DMS153 (cell line): Measurements from ENCODE around the gene TTLL11.

Experiments
- DNase-seq: peaks from one replicate; lab custom pipeline; 2025; lab: John Stamatoyannopoulos, UW

Gene TTLL11

DNA sequence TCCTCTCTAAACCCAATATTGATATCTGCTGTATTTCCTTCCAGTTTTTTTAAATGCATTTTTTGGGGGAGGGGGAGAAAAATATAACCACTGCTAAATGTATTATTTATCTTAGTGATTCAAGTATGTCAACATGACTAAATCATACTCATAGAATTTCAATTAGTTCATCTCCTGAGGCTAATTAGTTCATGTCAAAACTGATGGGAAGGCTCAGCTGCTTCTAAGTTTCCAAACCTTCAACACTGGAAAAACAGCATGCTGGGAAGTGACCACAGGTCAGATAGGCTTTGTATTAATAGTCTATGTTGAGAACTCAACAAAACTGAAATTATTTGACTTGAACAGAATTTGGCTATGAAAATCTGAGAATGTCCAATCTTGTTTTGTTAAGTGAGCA is 118.7 kb downstream of the TTLL11 start:
- DNase-seq: no peak

DNA sequence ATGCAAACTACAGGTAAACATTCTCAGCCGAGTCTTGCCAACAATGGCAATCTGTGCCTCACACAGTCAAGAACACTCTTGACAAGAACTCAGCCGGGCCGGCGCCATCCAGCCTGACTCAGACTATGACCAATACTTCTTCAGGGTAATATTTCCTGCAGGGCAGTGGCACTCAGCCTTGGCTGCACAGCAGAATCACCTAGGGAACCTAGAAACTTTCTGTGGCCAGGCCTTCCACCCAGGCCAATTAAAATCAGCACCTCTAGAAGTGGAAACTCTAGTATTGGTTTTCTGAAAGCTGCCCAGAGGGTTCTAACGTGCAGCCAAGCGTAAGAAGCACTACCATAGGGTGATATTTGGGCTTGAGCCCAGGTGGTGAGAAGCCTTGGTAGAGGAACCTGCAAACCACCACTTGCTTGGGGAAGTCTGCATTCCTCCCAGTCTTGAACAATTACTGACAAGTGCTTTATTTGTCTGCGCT is 120.6 kb downstream of the TTLL11 start:
- peak; percentile 20 for DNase-seq

DNA sequence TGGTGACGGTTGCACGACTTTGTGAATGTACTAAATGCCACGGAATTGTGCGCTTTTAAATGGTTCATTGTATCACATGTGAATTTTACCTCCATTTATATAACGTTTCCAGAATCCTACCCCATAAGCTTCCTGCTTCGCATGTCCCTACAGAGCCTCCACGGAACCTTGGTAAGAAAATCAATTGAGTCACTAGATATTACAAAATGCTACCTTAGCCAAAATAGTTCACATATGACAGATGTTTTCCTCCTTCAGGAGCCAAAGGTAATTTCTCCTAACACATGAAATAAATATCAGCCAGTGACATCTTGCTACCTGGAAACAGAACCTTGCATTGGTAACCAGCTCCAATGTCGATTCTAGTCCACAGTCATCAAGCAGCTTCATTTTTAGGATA is 125.1 kb downstream of the TTLL11 start:
- DNase-seq: no peak

DNA sequence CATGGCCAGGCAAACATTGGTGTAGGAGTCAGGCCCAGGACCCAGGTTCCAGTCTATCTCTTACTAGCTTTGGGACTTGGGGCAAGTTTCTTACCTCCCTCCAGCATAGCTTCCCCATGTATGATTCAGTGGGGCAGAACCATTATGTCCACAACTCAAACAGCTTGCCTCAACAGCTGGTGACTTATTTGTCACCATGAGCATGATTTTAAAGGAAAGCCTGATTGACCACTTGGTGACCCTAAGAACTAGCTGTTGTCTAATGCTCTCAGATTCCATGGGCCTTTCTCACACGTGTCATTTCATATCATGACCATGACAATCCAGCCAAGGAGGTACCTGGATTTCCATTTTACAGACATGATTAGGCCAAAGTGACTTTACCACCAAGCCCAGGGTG is 126.4 kb downstream of the TTLL11 start:
- DNase-seq: no peak

DNA sequence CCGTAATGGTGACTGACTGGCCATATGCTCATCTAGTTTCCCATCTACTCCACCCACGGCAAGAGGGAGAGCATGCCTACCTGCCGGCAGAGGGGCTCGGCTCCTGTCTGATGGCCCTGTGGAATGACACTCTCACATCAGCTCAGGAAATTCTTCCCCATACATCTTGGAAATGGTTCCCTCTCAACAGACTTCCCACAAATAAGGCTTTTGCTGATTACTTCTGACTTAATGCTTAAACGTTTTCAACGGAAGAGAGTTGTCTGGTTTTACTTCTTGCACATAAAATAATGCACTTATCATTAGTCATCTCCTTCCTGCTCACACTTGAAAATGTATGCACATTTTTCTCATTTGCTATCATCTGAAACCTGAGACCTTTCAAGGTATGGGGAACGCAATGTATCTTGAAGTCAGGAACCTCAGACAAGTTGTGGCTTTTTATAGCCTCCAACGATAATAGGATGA is 129.5 kb downstream of the TTLL11 start:
- no peak for DNase-seq

DNA sequence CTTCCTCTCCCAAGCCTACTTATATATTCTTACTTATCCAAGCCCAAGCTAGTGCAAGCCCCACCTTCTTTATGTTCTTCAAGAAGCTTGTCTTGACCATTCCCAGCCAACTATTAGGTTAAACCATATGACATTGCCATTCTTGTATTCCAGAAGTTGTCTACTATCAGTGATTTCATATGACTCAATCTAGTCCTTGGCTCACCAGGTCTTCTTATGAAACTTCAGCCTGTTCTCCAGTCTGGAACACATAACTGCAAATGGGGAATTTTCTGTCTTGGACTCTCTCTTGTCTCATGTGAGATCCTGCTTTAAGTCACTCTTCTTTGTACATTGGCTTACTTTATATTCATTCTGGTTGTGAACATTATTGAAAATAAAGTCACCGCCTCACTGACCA is 130.7 kb downstream of the TTLL11 start:
- no peak for DNase-seq

DNA sequence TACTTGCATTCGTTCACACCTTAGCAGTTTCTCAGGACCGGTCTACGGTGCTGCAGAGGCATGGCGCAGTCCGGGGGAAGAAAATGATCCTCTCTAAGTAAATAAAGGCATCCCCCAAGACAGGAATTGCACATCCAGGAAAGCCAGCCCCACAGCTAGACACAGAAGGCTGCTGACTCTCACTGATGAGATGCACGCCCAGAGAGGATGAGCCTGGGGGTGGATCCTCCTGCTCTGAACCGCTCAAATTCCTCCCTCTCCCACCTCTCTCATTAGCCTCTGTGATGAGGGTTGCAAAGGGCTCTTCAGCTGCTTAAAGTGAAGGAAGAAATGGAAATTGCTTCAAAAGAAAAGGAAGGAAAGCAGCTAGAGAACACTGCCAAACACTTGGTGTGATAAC is 132.4 kb downstream of the TTLL11 start:
- no peak for DNase-seq

DNA sequence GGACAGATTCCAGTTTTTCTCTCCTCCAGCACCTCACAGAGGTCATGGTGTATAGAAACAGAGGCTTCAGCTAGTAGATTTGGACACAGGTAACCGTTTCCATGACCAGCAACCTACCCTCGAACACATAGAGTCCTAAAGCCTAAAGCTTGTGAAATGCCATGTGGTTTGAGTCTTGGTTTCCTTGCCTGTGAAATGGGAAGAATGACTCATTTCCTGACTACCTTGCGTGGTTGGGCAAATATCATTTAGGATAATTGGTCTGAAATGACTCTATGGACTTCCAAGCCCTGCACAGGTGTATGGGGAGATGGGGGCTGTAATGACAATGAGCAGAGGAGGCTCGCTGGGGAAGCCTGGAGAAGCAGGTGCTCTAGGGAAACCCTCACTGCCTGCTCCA is 134.6 kb downstream of the TTLL11 start:
- DNase-seq: no peak

DNA sequence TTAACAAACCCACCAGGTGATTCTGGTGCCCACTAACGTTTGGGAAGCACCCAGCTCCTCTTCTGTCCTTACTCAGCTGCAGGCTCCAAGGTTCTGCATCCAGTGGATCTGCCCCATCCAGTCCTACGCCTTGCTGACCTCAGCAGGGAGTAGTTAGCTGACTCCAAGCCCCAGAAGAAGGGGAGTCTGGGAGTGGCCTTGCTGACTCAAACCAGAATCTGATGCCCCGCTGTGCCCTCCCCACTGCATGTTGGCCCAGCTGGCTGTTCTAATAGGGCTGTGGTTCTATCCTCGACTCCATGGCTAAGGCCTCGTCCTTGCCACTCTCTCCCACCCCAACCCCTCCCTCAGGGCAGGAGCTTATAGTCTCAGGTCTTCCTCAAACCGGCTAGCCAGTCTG is 136.3 kb downstream of the TTLL11 start:
- no peak for DNase-seq

DNA sequence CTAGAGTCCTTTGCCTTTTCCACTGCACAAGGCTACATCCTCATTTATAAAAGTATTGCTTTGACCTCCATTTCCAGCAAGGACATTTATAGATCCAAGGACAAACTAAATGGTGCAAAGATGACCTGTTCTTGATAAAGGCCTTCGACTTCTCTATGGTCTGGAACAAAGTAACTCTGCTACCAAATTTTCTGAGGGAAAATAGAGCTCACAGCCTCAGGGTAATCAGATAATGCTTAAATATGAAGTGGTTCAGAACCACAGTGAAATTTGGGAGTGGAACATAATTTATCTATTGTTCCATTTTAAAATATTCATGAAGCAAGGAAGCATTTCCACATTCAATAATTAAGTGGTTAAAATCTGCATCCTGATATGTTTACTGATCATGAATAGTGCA is 137.5 kb downstream of the TTLL11 start:
- no peak for DNase-seq

DNA sequence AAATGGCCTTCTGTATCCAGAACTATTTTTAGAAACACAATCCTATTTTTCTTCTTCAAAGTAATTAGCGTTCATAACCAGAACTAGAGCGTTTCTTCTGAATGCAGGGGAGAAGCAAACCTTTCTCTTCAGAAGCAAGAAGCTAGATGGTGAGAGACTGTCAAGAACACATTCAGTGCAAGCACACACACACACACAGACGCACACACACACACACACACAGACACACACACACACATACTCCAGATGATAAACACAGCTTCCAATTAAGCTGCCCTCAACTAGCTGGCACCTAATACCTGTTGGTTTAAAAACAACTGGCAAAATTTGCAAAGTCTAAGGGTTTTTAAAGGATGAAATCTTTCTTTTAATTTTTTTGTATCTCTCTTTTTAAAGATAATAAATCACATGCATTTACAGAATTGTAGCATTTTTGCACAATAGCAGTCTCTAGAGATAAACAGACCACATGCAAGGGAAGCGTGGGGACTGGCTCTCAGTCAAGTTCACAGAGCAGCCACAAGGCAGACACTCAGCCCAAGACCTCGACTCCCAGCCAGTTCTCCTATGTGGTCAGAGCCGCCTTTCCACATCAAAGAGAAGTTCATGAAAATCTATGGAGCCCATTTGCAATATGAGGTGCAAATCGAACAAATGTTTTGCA is 138.5 kb downstream of the TTLL11 start:
- DNase-seq: no peak

DNA sequence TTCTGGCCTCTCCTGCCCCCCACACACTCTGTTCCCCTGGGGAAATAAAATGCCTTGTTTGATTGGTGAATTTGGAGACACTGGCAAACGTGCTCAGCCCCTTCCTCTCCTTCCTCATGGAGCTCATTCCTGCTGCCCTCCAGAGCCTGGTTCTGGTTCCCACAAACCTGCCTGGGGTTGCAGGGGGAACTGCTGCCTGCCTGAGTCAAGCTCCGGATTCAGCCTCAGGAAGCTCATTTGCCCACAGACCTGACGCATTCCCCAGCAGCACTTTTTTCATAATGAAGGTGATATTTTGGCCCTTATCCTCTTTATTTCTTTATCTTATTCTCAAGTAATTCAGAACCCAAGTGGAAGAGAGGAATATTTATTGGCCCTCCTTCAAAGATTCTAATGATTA is 140.5 kb downstream of the TTLL11 start:
- DNase-seq: no peak

DNA sequence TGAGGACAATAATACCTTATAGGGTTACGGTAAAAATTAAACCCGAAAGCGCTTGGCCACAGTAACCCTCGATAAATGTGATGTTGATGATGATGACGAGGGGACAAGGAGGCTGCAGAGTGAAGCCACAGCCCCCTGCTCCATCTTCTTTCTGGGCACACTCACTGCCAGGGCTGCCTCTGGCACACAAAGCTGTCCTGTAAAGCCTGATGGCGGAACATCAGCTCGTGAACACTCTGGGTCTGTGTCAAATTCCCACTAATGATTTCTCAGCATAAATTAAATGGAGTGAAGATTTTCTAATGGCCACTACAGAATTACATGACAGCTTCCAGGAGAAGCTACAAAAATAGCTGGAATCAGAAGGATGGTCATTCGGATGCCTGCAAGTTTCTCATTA is 142.2 kb downstream of the TTLL11 start:
- no peak for DNase-seq

DNA sequence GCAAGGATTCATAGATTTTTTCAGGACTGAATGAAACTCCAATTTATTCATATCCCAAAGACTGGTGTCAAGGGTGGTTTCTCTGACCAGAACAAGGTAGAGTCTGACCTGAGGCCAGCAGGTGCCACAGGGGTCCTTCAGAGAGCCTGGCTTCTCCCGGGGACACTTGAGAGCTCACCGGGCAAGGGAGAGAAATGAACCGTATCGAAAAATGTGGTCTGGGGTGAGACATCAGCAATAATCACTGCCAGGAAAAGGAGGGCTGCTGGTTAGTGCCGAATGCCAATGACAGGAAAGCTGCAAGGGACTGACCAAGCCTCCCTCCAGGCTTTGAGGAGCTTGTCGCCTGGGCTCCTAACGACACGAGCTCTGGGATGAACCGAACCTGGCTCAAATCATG is 142.7 kb downstream of the TTLL11 start:
- DNase-seq: no peak

DNA sequence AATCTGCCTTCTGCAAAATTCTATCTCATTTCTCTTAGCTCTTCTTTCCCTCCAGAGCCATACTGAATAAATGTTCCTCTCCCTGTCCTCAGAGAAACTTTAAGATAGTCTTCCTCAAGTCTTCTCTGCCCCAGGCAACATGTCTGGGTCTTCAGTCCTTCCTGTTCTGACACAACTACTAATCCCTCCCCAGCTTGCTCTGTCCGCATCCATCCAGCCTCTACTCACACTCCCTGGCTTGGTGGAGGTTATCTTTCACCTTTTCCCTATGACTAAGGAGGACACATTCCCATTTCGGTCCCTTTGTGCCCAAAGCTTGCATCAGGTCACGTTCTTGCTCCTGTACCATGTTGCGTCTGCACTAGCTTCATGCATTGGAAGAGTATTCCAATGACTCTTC is 143.3 kb downstream of the TTLL11 start:
- no peak for DNase-seq

DNA sequence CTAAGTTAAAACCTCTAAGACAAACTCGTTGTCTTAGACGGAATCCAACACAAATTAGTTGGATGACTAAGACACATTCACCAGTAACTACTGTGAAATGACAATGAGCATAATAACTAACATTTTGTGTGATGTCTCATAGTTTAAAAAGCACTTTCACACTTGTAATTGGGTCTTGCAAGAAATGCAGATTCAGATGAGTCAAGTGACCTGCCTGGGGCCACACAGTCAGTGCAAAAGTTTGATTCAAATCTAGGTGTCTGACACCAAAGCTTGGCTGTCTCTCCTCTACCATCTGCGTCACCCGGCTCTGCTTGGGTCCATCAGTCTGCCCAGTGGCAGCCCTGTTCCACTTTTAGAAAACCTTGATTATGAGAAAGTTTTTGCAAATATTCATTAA is 143.7 kb downstream of the TTLL11 start:
- no peak for DNase-seq

DNA sequence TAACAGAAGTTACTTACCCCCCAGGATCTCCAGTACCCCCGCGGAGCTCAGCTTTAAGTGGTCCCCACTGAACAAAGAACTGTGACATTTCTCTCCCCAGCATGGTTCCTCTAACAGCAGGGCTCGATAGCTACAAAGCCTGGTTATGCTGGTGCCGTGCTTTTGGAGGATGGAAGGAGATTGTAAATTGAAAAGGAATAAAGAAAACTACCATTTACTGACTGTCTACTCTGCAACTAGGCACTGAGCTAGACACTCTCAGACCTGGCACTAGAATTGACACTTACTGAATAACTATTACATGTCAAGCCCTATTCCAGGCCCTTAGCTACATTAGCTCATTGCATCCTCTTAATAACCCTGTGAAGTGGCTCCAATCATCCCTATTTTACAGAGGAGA is 145.3 kb downstream of the TTLL11 start:
- no peak for DNase-seq

DNA sequence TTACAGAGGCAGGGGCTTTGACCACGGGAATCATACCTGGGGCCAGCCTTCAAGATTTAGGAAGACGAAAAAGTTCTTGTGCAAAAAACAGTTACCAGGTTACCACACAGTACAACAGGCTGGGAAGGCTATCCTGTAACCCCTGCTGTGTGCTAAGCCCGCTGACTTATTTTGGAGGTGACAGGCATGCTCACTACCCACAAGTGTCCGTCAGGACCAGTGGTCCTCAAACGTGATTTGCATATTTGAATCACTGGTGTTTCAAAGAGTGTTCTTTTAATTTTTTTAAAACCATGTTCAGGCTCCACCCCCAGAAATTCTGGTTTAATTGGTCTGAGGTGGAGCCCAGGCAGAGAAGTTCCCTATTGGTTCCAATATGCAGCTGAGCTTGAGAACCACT is 146.6 kb downstream of the TTLL11 start:
- DNase-seq: no peak

DNA sequence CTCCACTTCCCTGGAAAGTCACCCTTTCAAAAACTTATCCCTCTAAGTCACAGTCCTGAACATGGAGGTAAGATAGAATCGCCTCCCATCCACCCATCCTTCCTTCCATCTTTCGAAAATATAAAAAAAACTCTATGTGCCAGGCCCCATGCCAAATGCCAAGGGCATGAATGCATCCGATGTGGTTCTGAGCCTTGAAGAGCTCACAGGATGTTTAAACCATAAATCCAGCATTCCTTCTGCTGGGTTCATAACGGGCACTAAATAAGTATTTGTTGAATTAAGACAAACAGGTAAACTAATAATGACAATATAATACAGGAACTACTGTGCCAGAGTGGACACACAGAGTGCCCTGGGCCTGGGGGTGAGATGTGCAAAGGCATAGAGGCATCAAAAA is 147.3 kb downstream of the TTLL11 start:
- DNase-seq: no peak

DNA sequence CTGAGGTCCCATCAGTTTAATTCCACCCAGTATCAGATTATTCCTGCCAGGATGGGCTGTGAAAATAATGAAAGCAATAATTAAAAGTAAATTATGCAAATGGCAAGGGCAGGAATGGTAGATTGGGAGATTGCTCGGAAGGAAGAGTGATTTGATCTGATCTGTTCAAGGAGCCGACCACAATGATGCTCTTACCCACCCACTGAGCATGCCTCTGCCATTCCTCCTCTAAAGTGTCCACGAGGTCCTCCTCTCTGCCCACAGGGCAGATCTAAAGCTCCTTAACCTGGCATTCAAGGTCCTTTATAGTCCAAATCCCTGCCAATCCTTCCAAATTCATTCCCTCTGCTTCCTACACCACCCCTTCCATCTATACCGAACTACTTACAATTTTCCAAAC is 147.8 kb downstream of the TTLL11 start:
- DNase-seq: no peak

DNA sequence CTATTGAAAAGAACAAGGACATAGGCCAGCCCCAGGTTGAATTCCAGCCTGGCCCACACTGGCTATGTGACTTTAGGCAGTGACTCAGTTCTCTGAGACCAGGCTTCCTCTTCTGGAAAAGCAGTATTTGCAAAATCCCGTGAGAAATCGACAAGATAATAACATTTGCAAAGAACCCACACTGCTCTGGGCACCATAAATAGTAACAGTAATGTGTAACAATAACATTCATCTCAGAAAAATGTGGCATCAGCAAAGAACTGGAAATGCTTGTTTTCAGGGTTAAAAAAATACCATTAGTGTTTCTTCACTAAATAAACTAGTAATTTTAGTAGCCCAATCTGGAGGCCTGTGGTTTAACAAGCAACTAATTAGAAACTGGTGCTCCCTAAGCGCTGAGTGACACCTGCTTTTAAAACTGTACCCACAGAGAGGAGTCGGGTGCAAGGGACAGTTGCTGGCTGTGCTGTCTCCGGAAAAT is 148.4 kb downstream of the TTLL11 start:
- no peak for DNase-seq

DNA sequence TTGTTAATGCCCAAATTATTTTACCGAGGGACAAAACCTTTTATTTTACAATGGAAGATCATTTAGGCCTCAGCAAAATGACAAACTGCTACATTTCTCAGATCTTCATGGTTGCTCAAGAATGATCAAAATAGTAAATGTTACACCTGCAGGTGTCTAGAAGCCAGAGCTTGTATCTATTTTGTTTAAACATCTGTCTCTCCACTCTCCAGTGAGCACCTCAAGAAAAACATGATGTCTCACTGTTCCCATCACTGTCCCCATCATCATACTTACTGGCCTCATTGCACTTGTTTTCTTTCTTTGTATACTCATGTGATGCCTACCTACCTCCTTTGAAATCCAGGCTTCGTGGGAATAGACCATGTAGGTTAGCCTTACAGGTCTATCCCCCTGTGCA is 149.6 kb downstream of the TTLL11 start:
- DNase-seq: no peak

DNA sequence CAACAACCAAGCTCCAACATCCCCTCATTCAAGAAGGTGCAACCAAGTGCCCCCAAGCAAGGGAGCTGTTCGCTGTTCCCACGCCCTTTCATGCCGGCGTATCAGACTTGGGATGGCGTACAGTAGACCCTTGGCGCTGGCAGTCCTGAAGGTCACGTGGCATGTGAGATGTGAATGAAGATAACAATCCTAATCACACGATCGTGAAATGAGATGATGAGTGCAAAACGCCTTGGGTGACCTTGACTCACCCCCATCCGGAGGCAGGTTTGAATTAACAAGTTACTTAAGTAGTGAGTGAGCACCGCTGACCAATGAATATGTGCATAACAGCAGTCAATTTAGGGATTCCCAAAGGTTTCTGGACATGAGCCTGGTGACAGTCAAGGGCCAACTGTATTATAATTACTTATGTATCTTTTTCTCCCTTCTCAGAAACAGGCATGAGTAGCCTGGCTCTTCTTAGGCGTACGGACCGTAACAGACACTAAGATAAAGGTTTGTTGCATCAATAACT is 150.2 kb downstream of the TTLL11 start:
- DNase-seq: no peak

DNA sequence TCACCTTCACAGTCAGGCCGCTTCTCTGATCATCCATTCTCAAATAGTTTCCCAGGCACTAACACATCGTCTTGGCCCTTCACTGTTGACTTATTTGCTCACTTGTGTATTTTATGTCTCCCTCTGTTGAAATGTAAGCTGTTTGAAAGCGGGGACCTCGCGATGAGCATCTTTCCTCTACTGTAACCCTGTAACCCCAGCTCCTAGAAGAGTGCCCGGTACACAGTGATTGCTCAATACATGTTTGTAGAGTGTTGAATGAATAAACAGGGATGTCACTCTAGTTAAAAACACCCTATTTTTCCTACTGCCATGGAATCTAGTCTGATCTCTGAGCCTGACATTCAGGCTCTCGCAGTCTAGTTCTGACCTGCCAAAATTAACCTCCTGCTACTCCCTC is 150.8 kb downstream of the TTLL11 start:
- DNase-seq: no peak
